Renal cortex interstitium (tissue), 3 donors: Measurements from ENCODE around the gene SRCIN1. TPM values are rescaled to one million over a fixed set of nuclear protein-coding genes. Genes with fewer than 3 reads are reported as not detected.

Experiments used
- polyA plus RNA-seq, 3 donors: library from polyadenylated mRNA; unstranded; fragments of 120-200 nt; gene quantifications; one replicate each; pipeline ENCODE4 v1.2.1, GENCODE V29; 2013; ENCODE audit not compliant: insufficient read length in 3 of 3

The SRCIN1 gene
- polyA plus RNA-seq, 3 donors = 3.0 to 6.9 (median 5.3) TPM

Other genes starting within 250 kb of the SRCIN1 start
- gene ARHGAP23, start 177.5 kb downstream of the SRCIN1 start, polyA plus RNA-seq = 10 to 100 TPM; 51.3 to 60.8 (median 53.2) TPM
- 1 to 10 TPM; 1.8 to 1.9 (median 1.8) TPM for gene EPOP, start 69.0 kb upstream of the SRCIN1 start, polyA plus RNA-seq
- 100 to 1,000 TPM in 1 of 3 donors, 10 to 100 TPM in 2; 89.7 to 146 (median 93.1) TPM for gene MLLT6, start 99.3 kb upstream of the SRCIN1 start, polyA plus RNA-seq
- gene CISD3, start 124.4 kb upstream of the SRCIN1 start, polyA plus RNA-seq = 10 to 100 TPM; 11.5 to 12.5 (median 11.9) TPM
- 10 to 100 TPM; 59.7 to 93.8 (median 84.0) TPM for gene PCGF2, start 142.4 kb upstream of the SRCIN1 start, polyA plus RNA-seq
- gene PSMB3, start 146.8 kb upstream of the SRCIN1 start, polyA plus RNA-seq = 100 to 1,000 TPM; 105 to 120 (median 109) TPM
- 10 to 100 TPM; 73.9 to 87.2 (median 80.9) TPM for gene PIP4K2B, start 193.6 kb upstream of the SRCIN1 start, polyA plus RNA-seq
- 10 to 100 TPM; 22.1 to 30.2 (median 26.8) TPM for gene CWC25, start 219.4 kb upstream of the SRCIN1 start, polyA plus RNA-seq
- gene RPL23, start 247.8 kb upstream of the SRCIN1 start, polyA plus RNA-seq = 1,000 to 10,000 TPM; 2,289 to 2,767 (median 2,734) TPM